HG03159 (cell line): Measurements from ENCODE around the gene PCDHB9.
"Not testable (repeated sequence)": the region's sequence is repeated elsewhere in the genome, so short reads cannot be mapped to it uniquely, and the experiment has no call there.

Source experiments
- ATAC-seq: cut with Tn5 transposase; IDR thresholded peaks from one replicate; pipeline ENCODE4 v1.9.1; 2021; ENCODE audit warnings: mild to moderate bottlenecking, moderate library complexity; ENCODE audit not compliant: unreplicated experiment

Gene PCDHB9

GRCh38 chr5:141234109-141234667, 47.2 kb downstream of the PCDHB9 start:
- no peak for ATAC-seq

GRCh38 chr5:141235922-141236321, 49.0 kb downstream of the PCDHB9 start:
- ATAC-seq: not testable (repeated sequence)

DNA sequence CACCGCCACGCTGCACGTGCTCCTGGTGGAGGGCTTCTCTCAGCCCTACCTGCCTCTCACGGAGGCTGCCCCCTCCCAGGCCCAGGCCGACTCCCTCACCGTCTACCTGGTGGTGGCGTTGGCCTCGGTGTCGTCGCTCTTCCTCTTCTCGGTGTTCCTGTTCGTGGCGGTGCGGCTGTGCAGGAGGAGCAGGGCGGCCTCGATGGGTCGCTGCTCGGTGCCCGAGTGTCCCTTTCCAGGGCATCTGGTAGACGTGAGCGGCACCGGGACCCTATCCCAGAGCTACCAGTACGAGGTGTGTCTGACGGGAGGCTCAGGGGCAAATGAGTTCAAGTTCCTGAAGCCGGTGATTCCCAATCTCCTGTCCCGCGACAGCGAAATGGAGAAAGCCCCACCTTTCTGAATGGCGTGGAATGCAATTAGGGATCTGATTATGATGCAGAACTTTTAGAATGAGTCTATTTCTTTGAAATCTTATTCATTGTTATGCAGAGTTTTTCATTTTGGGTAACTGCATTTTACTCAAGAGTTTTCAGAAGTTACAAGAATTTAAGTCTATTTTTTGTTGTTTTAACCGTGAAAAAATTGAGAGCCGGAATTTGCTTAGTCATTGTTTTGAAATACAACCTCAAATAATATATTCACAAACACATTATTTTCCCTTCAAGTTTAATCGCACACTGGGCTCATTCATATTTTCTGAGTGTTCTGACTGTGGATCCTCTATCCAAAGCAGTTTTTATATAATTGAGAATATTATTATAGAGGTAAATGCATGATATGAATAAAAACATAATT, 49.8 kb downstream of the PCDHB9 start:
- ATAC-seq: no peak
